A549 (cell line): Measurements from ENCODE around the gene OPCML. TPM values are rescaled to one million over a fixed set of nuclear protein-coding genes. Genes with fewer than 3 reads are reported as not detected.

Experiments
- ATAC-seq, 2 experiments: fragments of 200-7000 bp in 1 of 2; fragments of >200 bp in 1 of 2; cut with Nextera tagmentation in 1 of 2; cut with Tn5 transposase in 1 of 2; 3 replicates each; pipeline versions ENCODE4 v1.8.0 to v1.9.1; 2018 to 2020; ENCODE audit warnings: mild to moderate bottlenecking in 1 of 2, moderate library complexity in 1 of 2
- CTCF ChIA-PET: fragments of 300-600 bp; sonication (Branson Sonifier 250); formaldehyde crosslinking; extraction: SDS; loops from one replicate; lab custom pipeline; 2021; ENCODE audit warnings: antibody characterized with exemption, inconsistent platforms; lab: Yijun Ruan, JAX
- POLR2A ChIA-PET: fragments of 350-600 bp; formaldehyde crosslinking; extraction: SDS; loops from one replicate; lab custom pipeline; 2021; ENCODE audit warnings: antibody characterized with exemption, inconsistent platforms; lab: Yijun Ruan, JAX
- DNase-seq, 2 experiments: peaks; one replicate each; pipeline versions ENCODE4 v3.0.0 to v3.0.0-alpha.2; 2011 to 2016; ENCODE audit warnings: low read depth in 1 of 2, low spot score in 1 of 2
- FAIRE-seq: peaks from 2 replicates; lab custom pipeline; 2011; peaks lifted over from hg19 to GRCh38; lab: Jason Lieb, UNC
- H3K27ac ChIP-seq, 2 experiments: fragments of >200 bp; sonication (Bioruptor Twin); formaldehyde crosslinking; 3 replicates each; pipeline ENCODE4 v1.5.1; 2016 to 2017
- H3K4me1 ChIP-seq: fragments of >200 bp; sonication (Bioruptor Twin); formaldehyde crosslinking; 3 replicates; pipeline ENCODE4 v1.6.1; 2016
- H3K4me2 ChIP-seq: fragments of >200 bp; sonication (Bioruptor Twin); formaldehyde crosslinking; 3 replicates; pipeline ENCODE4 v1.6.1; 2016
- H3K4me3 ChIP-seq: fragments of >200 bp; sonication (Bioruptor Twin); formaldehyde crosslinking; 3 replicates; pipeline ENCODE4 v1.5.1; 2016
- H3K9me3 ChIP-seq: fragments of >200 bp; sonication (Bioruptor Twin); formaldehyde crosslinking; 3 replicates; pipeline ENCODE4 v1.6.1; 2016
- CBX2 ChIP-seq: fragments of 200-600 bp; sonication (generic); IDR thresholded peaks from 2 replicates; pipeline ENCODE4 v1.6.1; 2016; ENCODE audit warnings: low read depth, mild to moderate bottlenecking, borderline replicate concordance
- CBX8 ChIP-seq: fragments of 200-600 bp; sonication (generic); IDR thresholded peaks from 2 replicates; pipeline ENCODE4 v1.6.1; 2016
- CEBPB ChIP-seq, 2 experiments: fragments of >200 bp in 1 of 2; sonication (Bioruptor Twin) in 1 of 2; formaldehyde crosslinking in 1 of 2; IDR thresholded peaks; 2 replicates each; pipeline ENCODE4 v1.6.1; 2012 to 2016
- CHD4 ChIP-seq: fragments of 200-600 bp; sonication (generic); IDR thresholded peaks from 2 replicates; pipeline ENCODE4 v1.6.1; 2016; ENCODE audit warnings: antibody characterized with exemption, mild to moderate bottlenecking, borderline replicate concordance
- EHF ChIP-seq: fragments of 250-450 bp; sonication (Bioruptor Pico); IDR thresholded peaks from 2 replicates; pipeline ENCODE4 v1.5.0; 2020; ENCODE audit warnings: mild to moderate bottlenecking
- ESRRA ChIP-seq: fragments of 150-350 bp; IDR thresholded peaks from 2 replicates; pipeline ENCODE4 v1.6.1; 2014; ENCODE audit warnings: mild to moderate bottlenecking, low read length, borderline replicate concordance
- FOXS1 ChIP-seq: fragments of 250-450 bp; sonication (Bioruptor Pico); IDR thresholded peaks from 2 replicates; pipeline ENCODE4 v1.5.0; 2020; ENCODE audit warnings: mild to moderate bottlenecking, moderate library complexity
- HOXB5 ChIP-seq: fragments of 250-450 bp; sonication (Bioruptor Pico); IDR thresholded peaks from 2 replicates; pipeline ENCODE4 v1.5.0; 2020; ENCODE audit warnings: mild to moderate bottlenecking, moderate library complexity
- JUN ChIP-seq, 2 experiments: fragments of >200 bp; sonication (Bioruptor Twin); formaldehyde crosslinking; IDR thresholded peaks; 2 replicates in 1 of 2; 3 replicates in 1 of 2; pipeline ENCODE4 v1.6.1; 2016 to 2017
- KDM5A ChIP-seq: fragments of 200-600 bp; sonication (generic); IDR thresholded peaks from 2 replicates; pipeline ENCODE4 v1.6.1; 2016; ENCODE audit warnings: antibody characterized with exemption, mild to moderate bottlenecking
- MAZ ChIP-seq: fragments of 150-350 bp; IDR thresholded peaks from 2 replicates; pipeline ENCODE4 v1.6.1; 2014; ENCODE audit warnings: antibody characterized with exemption, low read depth, low read length, borderline replicate concordance
- MYC ChIP-seq: IDR thresholded peaks from 2 replicates; pipeline ENCODE4 v1.6.1; 2012; ENCODE audit warnings: mild to moderate bottlenecking, inconsistent platforms, low read length, improper control_type of control experiment, borderline replicate concordance
- NPAS2 ChIP-seq: fragments of 250-450 bp; sonication (Bioruptor Pico); IDR thresholded peaks from 2 replicates; pipeline ENCODE4 v1.8.0; 2022; ENCODE audit warnings: mild to moderate bottlenecking, moderate library complexity, borderline replicate concordance
- PHF8 ChIP-seq: fragments of 200-600 bp; sonication (generic); IDR thresholded peaks from 2 replicates; pipeline ENCODE4 v1.6.1; 2016; ENCODE audit warnings: low read depth, mild to moderate bottlenecking, antibody characterized with exemption, moderate library complexity, borderline replicate concordance
- POLR2A ChIP-seq: IDR thresholded peaks from 2 replicates; pipeline ENCODE4 v1.6.1; 2012; ENCODE audit warnings: mild to moderate bottlenecking, low read length
- POLR2AphosphoS2 ChIP-seq: conservative IDR thresholded peaks from 2 replicates; pipeline ENCODE4 v1.6.1; 2012; ENCODE audit warnings: low read length, improper control_type of control experiment, inconsistent platforms
- RAD21 ChIP-seq, 2 experiments: fragments of >200 bp in 1 of 2; sonication (Bioruptor Twin) in 1 of 2; formaldehyde crosslinking in 1 of 2; IDR thresholded peaks in 1 of 2; conservative IDR thresholded peaks in 1 of 2; 2 replicates in 1 of 2; 3 replicates in 1 of 2; pipeline ENCODE4 v1.6.1; 2012 to 2018; ENCODE audit warnings: inconsistent platforms in 1 of 2
- SREBF2 ChIP-seq: fragments of 450-650 bp; IDR thresholded peaks from 2 replicates; pipeline ENCODE4 v1.6.1; 2014; ENCODE audit warnings: mild to moderate bottlenecking, moderate library complexity
- ZC3H11A ChIP-seq: fragments of 450-650 bp; IDR thresholded peaks from 2 replicates; pipeline ENCODE4 v1.6.1; 2014; ENCODE audit warnings: antibody characterized with exemption, mild to moderate bottlenecking
- ZFP36 ChIP-seq: fragments of 450-650 bp; IDR thresholded peaks from 2 replicates; pipeline ENCODE4 v1.6.1; 2014; ENCODE audit warnings: borderline replicate concordance; ENCODE audit not compliant: partially characterized antibody
- WGBS: methylation state at CpG from one replicate; pipeline ENCODE4 v1.1.6; 2017; ENCODE audit errors: missing lambda C conversion rate; 5-methylcytosine and 5-hydroxymethylcytosine counted together
- polyA plus RNA-seq, 4 experiments: library from polyadenylated mRNA; depleted of rRNA in 3 of 4; stranded (reverse); fragments of >200 nt; fragmentation: RNase III in 1 of 4; extraction: RNeasy Plus Mini Kit Qiagen cat#74134 plus additional on column Dnase treatment in 1 of 4; gene quantifications; 2 replicates in 3 of 4; 3 replicates in 1 of 4; pipeline ENCODE4 v1.2.3, GENCODE V29; 2011 to 2017
- TF ChIP-seq, protein P1 (sequence below): fragments of >200 bp; sonication (Bioruptor Twin); formaldehyde crosslinking; IDR thresholded peaks from 3 replicates; pipeline ENCODE4 v1.5.1; 2016
- TF ChIP-seq, protein P2 (sequence below): fragments of 150-350 bp; IDR thresholded peaks from 2 replicates; pipeline ENCODE4 v1.6.1; 2014; ENCODE audit warnings: low read depth, mild to moderate bottlenecking, low read length
- TF ChIP-seq, protein P3 (sequence below): IDR thresholded peaks from 2 replicates; pipeline ENCODE4 v1.6.1; 2012
- TF ChIP-seq, protein P4 (sequence below): fragments of >200 bp; sonication (Bioruptor Twin); formaldehyde crosslinking; IDR thresholded peaks from 3 replicates; pipeline ENCODE4 v1.6.1; 2016

The OPCML gene
- polyA plus RNA-seq, 2 of the 4 experiments (the other 2 are of a cell fraction), result not detected

DNA sequence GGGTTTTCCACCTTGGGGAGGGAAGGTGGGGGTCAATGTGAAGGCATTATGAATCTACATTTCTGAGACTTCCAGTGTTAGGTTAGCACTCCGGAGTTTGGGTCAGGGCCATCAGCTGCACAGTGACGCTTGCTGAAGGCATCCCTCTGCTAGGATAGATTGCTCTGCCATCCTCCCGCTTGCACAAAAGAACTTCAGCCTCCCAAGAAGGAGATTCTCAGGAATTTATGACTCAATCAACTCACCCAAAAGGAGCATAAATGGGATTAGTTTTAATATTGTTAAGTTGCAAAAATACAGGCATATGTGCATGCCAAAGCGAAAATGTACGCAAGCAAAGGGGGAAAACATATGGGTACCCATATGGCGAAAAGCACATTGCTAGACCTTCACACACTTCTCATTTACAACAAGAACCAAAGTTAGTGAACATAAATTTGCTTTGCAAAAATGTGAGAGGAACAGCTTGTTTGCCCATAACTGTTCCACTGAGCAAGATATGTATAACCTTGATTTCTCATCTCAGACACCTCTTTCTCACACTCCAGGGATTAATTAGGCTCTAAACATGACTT is 1013.0 kb downstream of the OPCML start:
- H3K27ac ChIP-seq, result no peak overlapping the region
- no peak for DNase-seq
- no peaks in the 10 kb centered on the region for H3K9me3 ChIP-seq
- CTCF ChIA-PET, result no interaction called here
- no peak for FAIRE-seq
- no peaks in the 10 kb centered on the region for H3K4me1 ChIP-seq
- H3K4me3 ChIP-seq, result no peak overlapping the region
- WGBS, result 13% methylated on average over 6 of the region's 6 CpGs
- no peak for ATAC-seq
- TF ChIP-seq, protein P1, sequence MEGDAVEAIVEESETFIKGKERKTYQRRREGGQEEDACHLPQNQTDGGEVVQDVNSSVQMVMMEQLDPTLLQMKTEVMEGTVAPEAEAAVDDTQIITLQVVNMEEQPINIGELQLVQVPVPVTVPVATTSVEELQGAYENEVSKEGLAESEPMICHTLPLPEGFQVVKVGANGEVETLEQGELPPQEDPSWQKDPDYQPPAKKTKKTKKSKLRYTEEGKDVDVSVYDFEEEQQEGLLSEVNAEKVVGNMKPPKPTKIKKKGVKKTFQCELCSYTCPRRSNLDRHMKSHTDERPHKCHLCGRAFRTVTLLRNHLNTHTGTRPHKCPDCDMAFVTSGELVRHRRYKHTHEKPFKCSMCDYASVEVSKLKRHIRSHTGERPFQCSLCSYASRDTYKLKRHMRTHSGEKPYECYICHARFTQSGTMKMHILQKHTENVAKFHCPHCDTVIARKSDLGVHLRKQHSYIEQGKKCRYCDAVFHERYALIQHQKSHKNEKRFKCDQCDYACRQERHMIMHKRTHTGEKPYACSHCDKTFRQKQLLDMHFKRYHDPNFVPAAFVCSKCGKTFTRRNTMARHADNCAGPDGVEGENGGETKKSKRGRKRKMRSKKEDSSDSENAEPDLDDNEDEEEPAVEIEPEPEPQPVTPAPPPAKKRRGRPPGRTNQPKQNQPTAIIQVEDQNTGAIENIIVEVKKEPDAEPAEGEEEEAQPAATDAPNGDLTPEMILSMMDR, result no peak
- TF ChIP-seq FOXS1 (no peak), ZFP36 (no peak), CBX2 (no peak), KDM5A (no peak), CEBPB (IDR thresholded peaks at IDR 0.05) (no peak), HOXB5 (CRISPR knock-in tag) (no peak)
- TF ChIP-seq, protein P2, sequence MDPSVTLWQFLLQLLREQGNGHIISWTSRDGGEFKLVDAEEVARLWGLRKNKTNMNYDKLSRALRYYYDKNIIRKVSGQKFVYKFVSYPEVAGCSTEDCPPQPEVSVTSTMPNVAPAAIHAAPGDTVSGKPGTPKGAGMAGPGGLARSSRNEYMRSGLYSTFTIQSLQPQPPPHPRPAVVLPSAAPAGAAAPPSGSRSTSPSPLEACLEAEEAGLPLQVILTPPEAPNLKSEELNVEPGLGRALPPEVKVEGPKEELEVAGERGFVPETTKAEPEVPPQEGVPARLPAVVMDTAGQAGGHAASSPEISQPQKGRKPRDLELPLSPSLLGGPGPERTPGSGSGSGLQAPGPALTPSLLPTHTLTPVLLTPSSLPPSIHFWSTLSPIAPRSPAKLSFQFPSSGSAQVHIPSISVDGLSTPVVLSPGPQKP, result no peak
- TF ChIP-seq, protein P3, sequence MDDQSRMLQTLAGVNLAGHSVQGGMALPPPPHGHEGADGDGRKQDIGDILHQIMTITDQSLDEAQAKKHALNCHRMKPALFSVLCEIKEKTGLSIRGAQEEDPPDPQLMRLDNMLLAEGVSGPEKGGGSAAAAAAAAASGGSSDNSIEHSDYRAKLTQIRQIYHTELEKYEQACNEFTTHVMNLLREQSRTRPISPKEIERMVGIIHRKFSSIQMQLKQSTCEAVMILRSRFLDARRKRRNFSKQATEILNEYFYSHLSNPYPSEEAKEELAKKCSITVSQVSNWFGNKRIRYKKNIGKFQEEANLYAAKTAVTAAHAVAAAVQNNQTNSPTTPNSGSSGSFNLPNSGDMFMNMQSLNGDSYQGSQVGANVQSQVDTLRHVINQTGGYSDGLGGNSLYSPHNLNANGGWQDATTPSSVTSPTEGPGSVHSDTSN, result no peak
- POLR2A ChIA-PET, result no interaction called here
- no peak overlapping the region for H3K4me2 ChIP-seq

DNA sequence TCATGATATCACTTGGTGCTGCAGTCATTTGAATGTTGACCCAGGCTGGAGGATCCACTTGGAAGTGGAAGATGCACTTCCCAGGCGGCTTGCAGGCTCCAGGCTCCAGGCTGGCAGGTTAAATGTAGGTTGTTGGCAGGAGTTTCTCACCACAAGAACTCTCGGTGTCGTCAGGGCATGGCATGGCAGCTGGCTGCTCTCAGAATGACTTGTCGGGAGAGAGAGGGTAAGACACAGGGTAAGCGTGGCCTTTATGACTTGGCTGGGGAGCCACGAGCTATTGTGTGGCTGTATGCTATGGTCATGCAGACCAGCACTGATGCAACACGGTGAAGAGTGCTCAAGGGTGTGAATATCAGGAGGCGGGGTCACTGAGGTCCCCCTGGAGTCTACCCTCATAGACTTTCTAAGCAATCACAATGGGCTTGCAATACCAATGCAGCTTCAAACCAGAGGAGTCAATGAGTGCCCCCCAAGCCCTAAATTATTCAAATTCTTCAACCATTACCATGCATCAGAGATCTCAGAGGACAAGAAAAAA is 1027.7 kb downstream of the OPCML start:
- WGBS, result 0% methylated on average over 1 of the region's 8 CpGs
- H3K4me3 ChIP-seq, result no peak overlapping the region
- H3K4me2 ChIP-seq, result no peak overlapping the region
- DNase-seq, result no peak
- no peaks in the 10 kb centered on the region for H3K9me3 ChIP-seq
- no peaks in the 10 kb centered on the region for H3K4me1 ChIP-seq
- ChIA-PET POLR2A (no interaction called here), CTCF (no interaction called here)
- no peak for FAIRE-seq
- no peak for ATAC-seq
- no peak overlapping the region for H3K27ac ChIP-seq
- TF ChIP-seq MAZ, result no peak
- TF ChIP-seq SREBF2, result no peak
- no peak for TF ChIP-seq HOXB5 (CRISPR knock-in tag)
- no peak for TF ChIP-seq CHD4
- TF ChIP-seq, protein P4, sequence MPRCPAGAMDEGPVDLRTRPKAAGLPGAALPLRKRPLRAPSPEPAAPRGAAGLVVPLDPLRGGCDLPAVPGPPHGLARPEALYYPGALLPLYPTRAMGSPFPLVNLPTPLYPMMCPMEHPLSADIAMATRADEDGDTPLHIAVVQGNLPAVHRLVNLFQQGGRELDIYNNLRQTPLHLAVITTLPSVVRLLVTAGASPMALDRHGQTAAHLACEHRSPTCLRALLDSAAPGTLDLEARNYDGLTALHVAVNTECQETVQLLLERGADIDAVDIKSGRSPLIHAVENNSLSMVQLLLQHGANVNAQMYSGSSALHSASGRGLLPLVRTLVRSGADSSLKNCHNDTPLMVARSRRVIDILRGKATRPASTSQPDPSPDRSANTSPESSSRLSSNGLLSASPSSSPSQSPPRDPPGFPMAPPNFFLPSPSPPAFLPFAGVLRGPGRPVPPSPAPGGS, result no peak
- no peak for TF ChIP-seq POLR2AphosphoS2
- no peak for TF ChIP-seq ZFP36
- no peak for TF ChIP-seq EHF
- TF ChIP-seq PHF8, result no peak
- TF ChIP-seq NPAS2 (CRISPR knock-in tag), result no peak
- TF ChIP-seq KDM5A, result no peak
- TF ChIP-seq ZC3H11A, result no peak
- no peak for TF ChIP-seq CBX8
- no peak for TF ChIP-seq RAD21 (conservative IDR thresholded peaks at IDR 0.05 in 1 of 2, IDR thresholded peaks at IDR 0.05 in 1 of 2)
- no peak for TF ChIP-seq ESRRA
- TF ChIP-seq, protein P3, result no peak
- no peak for TF ChIP-seq MYC
- TF ChIP-seq JUN (IDR thresholded peaks at IDR 0.05), result no peak
- no peak for TF ChIP-seq POLR2A
